OCI-LY7 (cell line): Measurements from ENCODE around the gene KRT79.

ENCODE experiments used
- EZH2phosphoT487 ChIP-seq: fragments of 200-600 bp; sonication (generic); IDR thresholded peaks from 2 replicates; pipeline ENCODE4 v1.6.1; 2018; ENCODE audit warnings: low read depth, borderline replicate concordance, mild to moderate bottlenecking, mixed run types, antibody characterized with exemption, low read length, moderate library complexity, mixed read lengths
- TF ChIP-seq, protein P1 (sequence below): fragments of 200-600 bp; sonication (generic); conservative IDR thresholded peaks from 2 replicates; pipeline ENCODE4 v1.5.1; 2014; ENCODE audit warnings: mild to moderate bottlenecking, antibody characterized with exemption, low read length, moderate library complexity, mixed read lengths

DNA sequence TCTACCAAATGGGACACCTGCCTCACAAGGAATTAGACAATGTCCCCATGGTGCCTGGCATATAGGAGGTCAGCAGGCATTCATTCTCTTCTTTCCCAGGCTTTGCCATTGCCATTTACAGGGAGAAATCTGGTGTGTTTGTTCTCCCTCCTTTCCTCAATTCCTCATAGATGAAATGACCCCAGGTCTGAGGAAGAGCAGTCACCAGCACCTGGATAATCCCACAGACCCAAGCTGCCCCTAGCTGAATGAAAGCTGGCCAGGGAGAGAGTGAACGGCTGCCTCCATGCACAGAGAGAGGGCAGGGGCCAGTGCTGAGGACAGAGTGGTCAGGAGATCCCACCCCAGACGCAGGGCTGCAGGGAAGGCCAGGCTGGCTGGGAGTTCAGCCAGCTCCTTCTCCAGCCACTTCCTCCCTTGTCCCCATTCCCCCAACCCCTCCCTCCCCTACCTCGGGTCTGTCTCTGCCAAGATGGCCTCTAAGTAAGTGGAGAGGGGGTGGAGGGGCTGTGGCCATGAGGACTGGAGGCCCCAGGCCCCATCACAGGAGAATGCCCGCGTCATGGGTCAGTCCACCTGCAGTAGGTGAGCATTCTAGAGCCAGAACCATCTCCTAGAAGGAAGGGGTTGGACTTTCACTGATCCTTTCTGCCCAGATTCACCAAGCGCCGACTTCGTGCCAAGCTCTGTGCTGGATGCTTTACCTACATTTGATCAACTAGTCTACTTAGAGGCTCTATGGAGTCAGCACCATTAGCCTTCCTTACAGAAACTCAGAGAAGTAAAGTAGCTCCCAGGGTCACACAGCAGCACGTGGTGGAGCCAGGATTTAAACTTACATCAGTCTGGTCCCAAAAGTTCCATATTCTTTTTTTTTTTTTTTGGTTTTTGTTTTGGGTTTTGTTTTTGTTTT lies 18.2 kb downstream of the KRT79 start:
- TF ChIP-seq, protein P1, sequence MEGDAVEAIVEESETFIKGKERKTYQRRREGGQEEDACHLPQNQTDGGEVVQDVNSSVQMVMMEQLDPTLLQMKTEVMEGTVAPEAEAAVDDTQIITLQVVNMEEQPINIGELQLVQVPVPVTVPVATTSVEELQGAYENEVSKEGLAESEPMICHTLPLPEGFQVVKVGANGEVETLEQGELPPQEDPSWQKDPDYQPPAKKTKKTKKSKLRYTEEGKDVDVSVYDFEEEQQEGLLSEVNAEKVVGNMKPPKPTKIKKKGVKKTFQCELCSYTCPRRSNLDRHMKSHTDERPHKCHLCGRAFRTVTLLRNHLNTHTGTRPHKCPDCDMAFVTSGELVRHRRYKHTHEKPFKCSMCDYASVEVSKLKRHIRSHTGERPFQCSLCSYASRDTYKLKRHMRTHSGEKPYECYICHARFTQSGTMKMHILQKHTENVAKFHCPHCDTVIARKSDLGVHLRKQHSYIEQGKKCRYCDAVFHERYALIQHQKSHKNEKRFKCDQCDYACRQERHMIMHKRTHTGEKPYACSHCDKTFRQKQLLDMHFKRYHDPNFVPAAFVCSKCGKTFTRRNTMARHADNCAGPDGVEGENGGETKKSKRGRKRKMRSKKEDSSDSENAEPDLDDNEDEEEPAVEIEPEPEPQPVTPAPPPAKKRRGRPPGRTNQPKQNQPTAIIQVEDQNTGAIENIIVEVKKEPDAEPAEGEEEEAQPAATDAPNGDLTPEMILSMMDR, result no peak
- TF ChIP-seq EZH2phosphoT487, result no peak
